Kidney (tissue), 14 donors: ENCODE measurements around the gene KDM8. TPM values are rescaled to one million over a fixed set of nuclear protein-coding genes. Genes with fewer than 3 reads are reported as not detected.

ENCODE experiments used
- DNase-seq, 5 donors: peaks; one replicate each; pipeline ENCODE4 v3.0.0-alpha.2; 2013 to 2020
- FAIRE-seq: peaks from 2 replicates; lab custom pipeline; 2012; peaks lifted over from hg19 to GRCh38; lab: Jason Lieb, UNC
- H3K27ac ChIP-seq, 2 donors: one replicate each; pipeline ENCODE4 v1.7.0; 2013; ENCODE audit warnings: low read depth in 2 of 2, low read length in 2 of 2, inconsistent platforms in 1 of 2
- H3K27me3 ChIP-seq: one replicate; pipeline ENCODE4 v1.7.1; 2013; ENCODE audit warnings: low read length, inconsistent platforms; ENCODE audit not compliant: control insufficient read depth, insufficient read depth
- H3K36me3 ChIP-seq, 3 donors: one replicate each; pipeline versions ENCODE4 v1.7.0 to v1.7.1; 2013; ENCODE audit warnings: low read length in 3 of 3, control low read depth in 1 of 3, inconsistent platforms in 1 of 3; ENCODE audit not compliant: insufficient read depth in 3 of 3, control insufficient read depth in 2 of 3
- H3K4me1 ChIP-seq, 3 donors: one replicate each; pipeline versions ENCODE4 v1.7.0 to v1.7.1; 2013; ENCODE audit warnings: low read length in 3 of 3, inconsistent platforms in 1 of 3, low read depth in 1 of 3; ENCODE audit not compliant: control insufficient read depth in 2 of 3, insufficient read depth in 2 of 3
- H3K4me3 ChIP-seq, 3 donors: one replicate each; pipeline versions ENCODE4 v1.7.0 to v1.8.1; 2013; ENCODE audit warnings: low read length in 3 of 3, control low read depth in 1 of 3, inconsistent platforms in 1 of 3
- H3K9ac ChIP-seq, 3 donors: one replicate each; pipeline versions ENCODE4 v1.7.0 to v1.7.1; 2013; ENCODE audit warnings: low read length in 3 of 3, control low read depth in 1 of 3, inconsistent platforms in 1 of 3
- H3K9me3 ChIP-seq, 3 donors: one replicate each; pipeline versions ENCODE4 v1.7.0 to v1.7.1; 2013; ENCODE audit warnings: low read length in 3 of 3, control low read depth in 1 of 3, inconsistent platforms in 1 of 3; ENCODE audit not compliant: control insufficient read depth in 2 of 3, insufficient read depth in 1 of 3
- CTCF ChIP-seq: IDR thresholded peaks from 3 replicates; pipeline ENCODE4 v1.5.1; 2012; ENCODE audit warnings: mild to moderate bottlenecking, moderate library complexity, borderline replicate concordance; ENCODE audit not compliant: insufficient read depth; ENCODE audit errors: extremely low read depth
- intact Hi-C: fragments of 100-400 bp; cut with DNase I; formaldehyde crosslinking; loops from one replicate; pipeline ENCODE4 v1.11.1; 2022
- polyA plus RNA-seq: library from polyadenylated mRNA; stranded (reverse); fragments of 350-450 nt; fragmentation: Illumina TruSeq; extraction: RNeasy Lipid Tissue Mini Kit (QIAGEN cat#74804); gene quantifications from one replicate; pipeline ENCODE4 v1.2.3, GENCODE V29; 2014; ENCODE audit warnings: low read depth, low replicate concordance; ENCODE audit not compliant: insufficient read depth
- total RNA-seq: library from RNA; stranded (reverse); fragmentation: NEBNext Ultra II Directional; extraction: Animal tissue kit (Norgen Biotek cat#: 25700); gene quantifications from one replicate; pipeline ENCODE4 v1.2.1, GENCODE V29; 2021
- donor health status: control.
- donor health status: control.
- donor health status: control.
- donor health status: control.
- donor health status: control.
- donor health status: DM: yes; HTN: yes; CAD: no.
- donor health status: Normal renal cell carcinoma (clear cell type).

KDM8 gene
- total and polyA plus RNA-seq, 2 donors from 2014 or later = 6.3 to 8.5 TPM

GRCh38 chr16:27231692-27232060, 28.4 kb downstream of the KDM8 start:
- DNase-seq (no peak), FAIRE-seq (no peak)
- no peak overlapping the region for H3K9ac ChIP-seq
- H3K27me3 ChIP-seq = no peaks in the 10 kb centered on the region
- H3K9me3 ChIP-seq = no peaks in the 10 kb centered on the region
- peaks cover 0 to 13% (median 10%) of the 10 kb centered on the region in 3 donors for H3K4me1 ChIP-seq
- TF ChIP-seq CTCF = no peak
- intact Hi-C loops = loop anchor here (10.0 kb wide), 1 partner anchor 113 kb away; no protein-coding TSS in a partner anchor
- H3K27ac ChIP-seq = no peak overlapping the region
- H3K36me3 ChIP-seq = peaks cover 0 to 16% (median 4%) of the 10 kb centered on the region in 3 donors
- no peak overlapping the region for H3K4me3 ChIP-seq

- Histone ChIP-seq H3K4me1 (peaks cover 0 to 16% (median 10%) of the 10 kb centered on the region in 3 donors), H3K27me3 (no peaks in the 10 kb centered on the region), H3K36me3 (peaks cover 0 to 16% (median 4%) of the 10 kb centered on the region in 3 donors), H3K9ac (no peak overlapping the region), H3K4me3 (no peak overlapping the region), H3K27ac (no peak overlapping the region), H3K9me3 (no peaks in the 10 kb centered on the region)
- FAIRE-seq (no peak), DNase-seq (peak in 3 of 5 donors; percentile 39 to 58 (median 42))
- intact Hi-C loops = loop anchor here (10.0 kb wide), 1 partner anchor 113 kb away; no protein-coding TSS in a partner anchor
- TF ChIP-seq CTCF = no peak
These were observed 29.0 kb downstream of the KDM8 start for GRCh38 chr16:27232061-27232900.

DNA sequence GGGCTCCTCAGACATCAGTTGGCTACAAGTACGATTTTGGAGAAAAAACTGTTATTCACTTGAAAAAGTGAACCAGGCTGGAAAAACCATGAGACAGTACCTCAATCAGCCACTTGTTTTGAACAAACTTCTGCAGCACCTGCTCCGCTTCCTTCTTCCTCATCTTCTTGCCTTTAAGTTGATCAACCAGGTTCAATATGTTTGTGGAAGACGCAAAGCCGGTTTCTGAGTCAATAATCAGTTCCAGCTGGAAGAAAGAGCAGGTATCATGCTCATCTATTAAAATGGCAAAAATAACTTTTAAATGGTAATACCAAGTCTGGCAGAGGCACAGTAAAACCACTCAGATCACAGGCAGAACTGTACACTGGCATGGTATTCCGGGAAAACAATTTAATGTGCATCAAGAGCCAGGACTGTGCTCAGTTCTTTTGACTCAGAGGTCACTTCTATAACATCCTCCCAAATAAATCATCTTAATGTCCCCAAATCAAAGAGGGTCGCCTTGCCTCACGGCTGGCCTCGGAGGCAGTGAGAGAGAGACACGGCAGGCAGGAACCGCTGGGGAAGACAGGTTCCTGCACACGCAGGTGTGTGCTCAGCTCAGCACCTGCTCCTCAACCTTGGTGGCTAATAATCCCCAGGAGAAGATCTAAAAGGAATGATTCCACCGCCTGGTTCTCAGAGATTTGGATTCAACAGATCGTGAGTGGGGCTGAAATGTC, 29.7 kb downstream of the KDM8 start:
- Histone ChIP-seq H3K9me3 (no peaks in the 10 kb centered on the region), H3K27me3 (no peaks in the 10 kb centered on the region), H3K27ac (no peak overlapping the region), H3K4me1 (peaks cover 0 to 21% (median 10%) of the 10 kb centered on the region in 3 donors), H3K4me3 (no peak overlapping the region), H3K9ac (no peak overlapping the region), H3K36me3 (peaks cover 0 to 16% (median 4%) of the 10 kb centered on the region in 3 donors)
- intact Hi-C loops = loop anchor here (10.0 kb wide), 1 partner anchor 112 kb away; no protein-coding TSS in a partner anchor
- no peak for TF ChIP-seq CTCF
- FAIRE-seq (no peak), DNase-seq (no peak)
